ENCODE measurements around the gene TTYH3.

Gene TTYH3

GRCh38 chr7:2650451-2650850 lies 18.7 kb downstream of the TTYH3 start:
- Histone ChIP-seq H3K27ac (ENCODE audit: poor library complexity, severe bottlenecking) (no peak overlapping the region), H3K4me3 (ENCODE audit: severe bottlenecking) (no peak overlapping the region), H3K27me3 (ENCODE audit: insufficient read depth, poor library complexity, severe bottlenecking) (no peaks in the 10 kb centered on the region), H3K9me3 (ENCODE audit: severe bottlenecking) (no peaks in the 10 kb centered on the region), H3K36me3 (ENCODE audit: low read depth) (peaks cover 15% of the 10 kb centered on the region; the same call in 1 of the 2 replicates), H3K4me1 (ENCODE audit: insufficient read depth, poor library complexity, severe bottlenecking) (no peaks in the 10 kb centered on the region)
- ATAC-seq (ENCODE audit: low read depth) (no peak), DNase-seq (ENCODE audit: low spot score) (no peak)
- no peak for TF ChIP-seq CTCF (IDR thresholded peaks at IDR 0.05; ENCODE audit: poor library complexity, severe bottlenecking)

DNA sequence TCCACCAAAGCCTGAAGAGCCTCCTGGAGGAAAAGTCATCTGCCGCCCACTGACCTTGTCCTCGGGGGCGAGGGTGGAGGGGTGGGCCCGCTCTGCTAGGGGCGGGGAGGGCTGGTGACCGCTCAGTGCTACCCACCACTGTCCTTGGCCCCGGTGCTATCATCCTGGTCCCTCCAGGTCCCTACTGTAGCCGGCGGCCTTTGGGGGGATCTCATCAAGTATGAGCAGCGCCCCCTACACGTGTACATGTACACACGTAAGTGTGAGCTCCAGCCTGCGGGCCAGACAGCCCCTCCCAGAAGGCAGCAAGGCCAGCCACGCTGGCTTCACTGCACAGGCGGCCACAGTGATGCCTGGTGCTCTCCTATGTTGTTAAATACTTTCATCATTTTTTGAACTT lies 19.6 kb downstream of the TTYH3 start:
- no peak overlapping the region for H3K27ac ChIP-seq (ENCODE audit: poor library complexity, severe bottlenecking)
- no peak for DNase-seq (ENCODE audit: low spot score)
- no peak for TF ChIP-seq CTCF (IDR thresholded peaks at IDR 0.05; ENCODE audit: poor library complexity, severe bottlenecking)

DNA sequence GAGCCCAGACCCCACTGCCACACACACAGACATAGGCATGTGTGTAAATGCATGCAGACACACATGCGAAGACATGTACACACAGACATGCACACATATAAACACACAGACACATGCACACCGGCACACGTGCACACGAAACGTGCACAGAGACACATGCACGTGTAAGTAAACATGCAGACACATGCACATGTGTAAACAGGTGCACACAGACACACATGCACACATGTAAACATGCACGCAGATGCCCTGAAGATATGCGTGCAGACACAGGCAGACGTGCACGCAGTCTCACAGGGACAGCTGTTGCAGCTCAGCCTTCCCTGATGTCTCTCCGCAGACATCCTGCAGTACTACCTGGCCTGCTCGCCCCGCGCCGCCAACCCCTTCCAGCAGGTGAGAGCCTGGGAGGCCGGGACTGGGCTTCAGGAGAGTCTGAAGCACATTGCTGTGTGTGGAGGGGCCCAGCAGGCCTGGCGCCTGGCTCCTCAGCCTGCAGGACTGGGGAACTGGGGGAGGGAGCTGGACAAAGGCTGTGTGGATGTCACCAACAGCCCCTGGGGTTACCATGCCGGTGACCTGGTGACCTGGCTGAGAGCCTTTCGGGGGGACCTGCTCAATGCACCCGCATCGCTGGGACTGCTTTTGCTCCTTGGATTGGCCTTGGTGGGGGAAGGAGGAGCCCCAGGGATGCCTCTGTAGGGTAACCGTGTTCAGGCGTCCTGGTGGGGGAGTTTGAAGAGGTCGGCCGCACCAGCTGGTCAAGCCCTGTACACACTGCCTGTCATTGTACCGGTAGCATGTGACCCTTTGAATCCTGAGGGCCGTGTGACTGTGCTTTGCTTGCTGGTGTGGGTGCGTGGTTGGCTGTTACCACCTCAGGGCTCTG lies 20.3 kb downstream of the TTYH3 start:
- DNase-seq (ENCODE audit: low spot score) = no peak
- TF ChIP-seq CTCF (IDR thresholded peaks at IDR 0.05; ENCODE audit: poor library complexity, severe bottlenecking) = no peak
- H3K9me3 ChIP-seq (ENCODE audit: severe bottlenecking) = no peaks in the 10 kb centered on the region
- H3K36me3 ChIP-seq (ENCODE audit: low read depth) = 0 out of 2 replicates have a peak, but pooled peaks cover 11% of the 10 kb centered on the region
- H3K4me1 ChIP-seq (ENCODE audit: insufficient read depth, poor library complexity, severe bottlenecking) = no peaks in the 10 kb centered on the region
- H3K27me3 ChIP-seq (ENCODE audit: insufficient read depth, poor library complexity, severe bottlenecking) = no peaks in the 10 kb centered on the region
- H3K27ac ChIP-seq (ENCODE audit: poor library complexity, severe bottlenecking) = no peak overlapping the region
- ATAC-seq (ENCODE audit: low read depth) = no peak
- H3K4me3 ChIP-seq (ENCODE audit: severe bottlenecking) = no peak overlapping the region

More for the DNA sequence above, 19.6 kb downstream of the TTYH3 start:
- no peak for ATAC-seq (ENCODE audit: low read depth)
- Histone ChIP-seq H3K9me3 (ENCODE audit: severe bottlenecking) (no peaks in the 10 kb centered on the region), H3K4me3 (ENCODE audit: severe bottlenecking) (no peak overlapping the region), H3K27me3 (ENCODE audit: insufficient read depth, poor library complexity, severe bottlenecking) (no peaks in the 10 kb centered on the region), H3K4me1 (ENCODE audit: insufficient read depth, poor library complexity, severe bottlenecking) (no peaks in the 10 kb centered on the region), H3K36me3 (ENCODE audit: low read depth) (peaks cover 15% of the 10 kb centered on the region; the same call in 1 of the 2 replicates)

- no peak for ATAC-seq (ENCODE audit: low read depth)
- Histone ChIP-seq H3K4me3 (ENCODE audit: severe bottlenecking) (no peak overlapping the region), H3K27ac (ENCODE audit: poor library complexity, severe bottlenecking) (no peak overlapping the region), H3K27me3 (ENCODE audit: insufficient read depth, poor library complexity, severe bottlenecking) (no peaks in the 10 kb centered on the region), H3K36me3 (ENCODE audit: low read depth) (0 out of 2 replicates have a peak, but pooled peaks cover 7% of the 10 kb centered on the region), H3K9me3 (ENCODE audit: severe bottlenecking) (no peaks in the 10 kb centered on the region), H3K4me1 (ENCODE audit: insufficient read depth, poor library complexity, severe bottlenecking) (no peaks in the 10 kb centered on the region)
- DNase-seq (ENCODE audit: low spot score) = no peak
- no peak for TF ChIP-seq CTCF (IDR thresholded peaks at IDR 0.05; ENCODE audit: poor library complexity, severe bottlenecking)
Observed at GRCh38 chr7:2652736-2653060, 20.9 kb downstream of the TTYH3 start.

DNA sequence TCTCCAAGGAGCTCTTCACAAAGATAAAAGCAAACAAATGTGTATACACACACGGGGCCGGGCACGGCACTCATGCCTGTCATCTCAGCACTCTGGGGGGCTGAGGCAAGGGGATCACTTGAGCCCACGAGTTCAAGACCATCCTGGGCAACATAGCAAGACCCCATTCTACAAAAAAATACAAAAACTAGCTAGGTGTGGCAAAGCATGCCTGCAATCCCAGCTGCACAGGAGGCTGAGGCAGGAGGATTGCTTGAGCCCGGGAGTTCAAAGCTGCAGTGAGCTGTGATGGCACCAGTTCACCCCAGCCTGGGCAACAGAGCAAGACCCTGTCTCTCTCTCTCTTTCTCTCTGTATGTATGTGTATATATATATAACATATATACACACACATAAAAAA lies 22.3 kb downstream of the TTYH3 start:
- Histone ChIP-seq H3K27ac (ENCODE audit: poor library complexity, severe bottlenecking) (no peak overlapping the region), H3K36me3 (ENCODE audit: low read depth) (no peaks in the 10 kb centered on the region), H3K9me3 (ENCODE audit: severe bottlenecking) (no peaks in the 10 kb centered on the region), H3K4me3 (ENCODE audit: severe bottlenecking) (no peak overlapping the region), H3K4me1 (ENCODE audit: insufficient read depth, poor library complexity, severe bottlenecking) (no peaks in the 10 kb centered on the region), H3K27me3 (ENCODE audit: insufficient read depth, poor library complexity, severe bottlenecking) (no peaks in the 10 kb centered on the region)
- no peak for ATAC-seq (ENCODE audit: low read depth)
- no peak for TF ChIP-seq CTCF (IDR thresholded peaks at IDR 0.05; ENCODE audit: poor library complexity, severe bottlenecking)
- no peak for DNase-seq (ENCODE audit: low spot score)
